DMS 273 (cell line): ENCODE results near the gene PRKRA.
A peak's percentile ranks its signal among the peaks of the same experiment; 100 is the strongest.
"Not testable (repeated sequence)": the region's sequence is repeated elsewhere in the genome, so short reads cannot be mapped to it uniquely, and the experiment has no call there.

Experiments used
- DNase-seq: peaks from one replicate; lab custom pipeline; 2025; ENCODE audit not compliant: unreplicated experiment; lab: John Stamatoyannopoulos, UW

Gene PRKRA

GRCh38 chr2:178415979-178416378 is 35.0 kb downstream of the PRKRA start:
- no peak for DNase-seq

DNA sequence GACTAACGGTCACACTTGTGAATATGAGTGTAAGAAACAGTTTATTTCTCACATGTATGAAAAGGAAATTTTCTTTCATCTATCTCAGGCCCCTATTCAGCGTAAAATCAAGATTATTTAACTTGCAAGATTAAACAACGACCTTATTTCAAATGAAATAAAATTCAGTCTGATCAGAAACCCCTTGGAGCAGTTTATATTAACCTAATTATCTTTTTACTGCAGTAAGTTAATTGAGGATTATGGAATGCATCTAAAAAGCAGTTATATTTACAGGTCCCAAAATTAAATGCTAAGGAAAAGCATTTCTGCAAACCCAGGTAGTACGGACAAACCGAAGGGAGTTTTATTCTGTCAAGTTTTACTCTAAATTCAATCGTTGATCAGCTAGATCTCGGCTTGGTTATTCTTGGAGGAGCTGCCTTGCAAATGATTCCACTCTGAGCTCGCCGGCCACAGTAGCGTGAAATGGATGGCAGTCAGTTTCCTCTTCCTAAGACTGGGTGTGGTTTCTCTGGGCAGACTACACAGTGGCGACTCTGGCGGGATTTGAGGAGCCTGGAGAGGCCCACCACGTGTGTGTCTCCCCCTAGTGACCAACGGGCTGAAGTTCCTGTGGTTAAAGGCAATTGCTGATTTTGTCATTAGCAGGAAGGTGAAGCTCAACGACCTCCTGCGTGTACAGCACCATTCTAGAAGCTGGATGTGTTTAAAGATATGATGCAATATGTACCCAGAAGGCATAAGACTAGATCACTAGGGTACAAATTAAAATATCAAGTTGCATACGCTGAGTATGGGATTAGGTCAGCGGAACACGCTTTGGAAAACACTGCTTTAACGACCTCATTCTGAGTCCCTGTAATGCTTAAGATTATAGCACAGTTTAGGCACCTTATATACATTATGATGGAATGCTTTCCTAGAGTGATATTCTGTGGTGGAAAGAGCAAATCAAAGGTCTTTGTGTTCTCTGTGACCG is 36.4 kb downstream of the PRKRA start:
- DNase-seq: peak; percentile 97

GRCh38 chr2:178413472-178414265 is 37.3 kb downstream of the PRKRA start:
- DNase-seq: peak; percentile 91

DNA sequence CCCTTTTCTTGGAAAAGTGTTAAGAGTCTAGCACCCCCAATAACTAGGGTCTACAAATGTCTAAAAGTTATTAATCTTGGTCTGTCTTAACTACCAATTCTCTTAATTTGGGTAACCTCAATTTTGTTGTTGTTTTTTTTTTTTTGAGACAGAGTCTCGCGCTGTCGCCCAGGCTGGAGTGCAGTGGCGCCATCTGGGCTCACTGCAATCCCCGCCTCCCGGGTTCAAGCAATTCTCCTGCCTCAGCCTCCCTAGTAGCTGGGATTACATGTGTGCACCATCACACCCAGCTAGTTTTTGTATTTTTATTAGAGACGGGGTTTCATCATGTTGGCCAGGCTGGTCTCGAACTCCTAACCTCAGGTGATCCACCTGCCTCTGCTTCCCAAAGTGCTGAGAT is 38.5 kb downstream of the PRKRA start:
- DNase-seq: not testable (repeated sequence)

GRCh38 chr2:178412047-178412446 is 38.9 kb downstream of the PRKRA start:
- DNase-seq: peak; percentile 31

GRCh38 chr2:178409261-178409660 is 41.7 kb downstream of the PRKRA start:
- no peak for DNase-seq

GRCh38 chr2:178404368-178404767 is 46.6 kb downstream of the PRKRA start:
- peak; percentile 57 for DNase-seq

DNA sequence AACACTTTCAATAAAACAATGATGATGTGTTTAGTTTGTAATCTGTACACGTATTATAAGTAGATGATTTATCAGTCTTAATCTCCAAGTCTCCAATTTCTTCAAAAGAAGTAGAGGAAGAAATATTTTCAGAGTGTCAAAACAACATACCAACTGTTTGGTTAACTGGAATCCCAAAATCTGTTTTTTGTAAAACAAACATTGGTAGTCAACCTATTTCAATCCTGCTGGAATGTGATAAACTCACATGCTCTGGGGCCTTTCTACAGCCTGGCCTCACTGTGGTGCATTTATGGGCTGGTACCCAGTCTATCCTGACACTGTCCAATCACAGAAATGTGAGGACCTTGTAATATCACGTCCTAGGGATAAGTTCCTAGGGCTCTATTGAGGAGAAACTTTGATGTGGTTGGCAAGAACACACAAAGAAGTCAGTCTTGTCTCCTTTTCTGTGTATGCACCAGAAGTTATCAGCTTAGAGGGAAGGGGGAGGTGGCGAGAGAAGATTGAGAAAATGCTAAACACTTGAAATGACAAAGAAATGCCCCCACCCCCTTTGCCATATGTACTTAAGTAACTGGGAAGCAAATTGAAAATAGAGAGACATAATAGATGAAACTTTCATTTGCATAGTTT is 47.2 kb downstream of the PRKRA start:
- DNase-seq: peak; percentile 28

DNA sequence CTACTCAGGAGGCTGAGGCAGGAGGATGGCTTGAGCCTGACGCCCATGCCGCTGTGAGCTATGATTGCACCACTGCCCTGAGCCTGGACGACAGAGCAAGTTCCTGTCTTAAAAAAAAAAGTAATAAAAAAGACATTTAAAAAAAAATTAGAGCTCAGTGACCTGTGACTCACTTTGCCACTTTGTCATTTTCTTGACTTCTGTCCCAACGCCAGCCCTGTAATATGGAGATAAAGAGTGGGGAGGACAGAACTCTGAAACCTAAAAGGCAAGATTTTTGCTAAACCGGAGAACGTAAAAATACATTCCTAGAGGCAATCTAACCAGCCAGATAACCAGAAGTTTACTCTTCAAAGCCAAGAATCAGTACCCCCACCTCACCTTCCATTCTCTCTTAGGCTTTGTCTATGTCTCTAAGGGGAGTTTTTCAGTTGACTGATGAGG is 49.0 kb downstream of the PRKRA start:
- DNase-seq: no peak

GRCh38 chr2:178397002-178397605 is 53.9 kb downstream of the PRKRA start:
- peak; percentile 79 for DNase-seq

- no peak for DNase-seq
Measured at GRCh38 chr2:178395941-178396570, 54.9 kb downstream of the PRKRA start.

DNA sequence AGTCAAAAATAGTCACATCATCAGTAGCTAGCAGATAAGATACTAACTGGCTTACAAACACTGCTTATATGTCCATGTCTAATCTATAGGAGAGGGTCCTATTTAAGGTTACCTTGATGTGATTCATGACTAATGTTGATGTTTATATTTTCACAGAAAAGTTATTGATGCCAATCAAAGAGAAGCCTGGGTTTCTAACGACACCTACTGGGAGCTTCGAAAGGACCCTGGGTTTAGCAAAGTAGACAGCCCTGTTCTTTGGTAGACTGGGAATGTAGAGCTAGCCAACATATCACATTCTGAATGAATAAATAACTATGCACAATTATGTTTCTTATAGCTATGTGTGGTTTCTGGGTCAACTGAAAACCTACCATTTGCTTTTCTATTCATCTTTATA is 55.7 kb downstream of the PRKRA start:
- no peak for DNase-seq

- DNase-seq: no peak
Measured at GRCh38 chr2:178394859-178395258, 56.1 kb downstream of the PRKRA start.

GRCh38 chr2:178392215-178392614 is 58.8 kb downstream of the PRKRA start:
- peak; percentile 10 for DNase-seq

- DNase-seq: no peak
Measured at GRCh38 chr2:178391701-178392100, 59.3 kb downstream of the PRKRA start.

GRCh38 chr2:178388287-178388686 is 62.7 kb downstream of the PRKRA start:
- DNase-seq: no peak

DNA sequence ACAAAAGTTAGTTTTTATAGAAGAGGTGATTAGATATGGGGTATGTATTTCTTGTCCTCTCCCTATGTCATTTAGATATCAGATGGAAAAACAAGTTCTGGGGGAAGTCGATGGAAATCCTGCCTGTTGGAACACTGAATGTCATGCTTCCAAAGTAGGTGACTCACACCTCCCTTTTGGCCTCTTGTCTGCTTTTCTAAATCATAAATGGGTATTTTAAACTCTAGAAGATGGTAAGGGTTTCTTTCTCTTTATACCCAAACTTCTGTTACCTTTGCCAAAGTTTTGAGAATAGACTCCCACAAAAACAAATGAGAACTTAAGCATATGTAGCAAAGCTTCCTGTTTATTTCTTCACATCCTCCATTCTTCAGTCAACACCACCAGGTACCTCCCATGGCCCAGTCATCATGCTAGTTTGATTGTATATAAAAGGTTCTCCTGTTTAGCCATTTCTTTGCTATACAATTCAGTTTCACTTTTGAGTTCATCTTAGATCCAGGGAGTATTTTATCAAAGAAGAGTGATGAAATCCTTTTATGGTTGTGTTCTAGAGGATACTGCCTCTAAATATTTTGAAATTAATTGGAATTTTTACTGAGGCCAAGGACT is 63.9 kb downstream of the PRKRA start:
- no peak for DNase-seq

- no peak for DNase-seq
Measured at GRCh38 chr2:178385595-178386148, 65.3 kb downstream of the PRKRA start.

DNA sequence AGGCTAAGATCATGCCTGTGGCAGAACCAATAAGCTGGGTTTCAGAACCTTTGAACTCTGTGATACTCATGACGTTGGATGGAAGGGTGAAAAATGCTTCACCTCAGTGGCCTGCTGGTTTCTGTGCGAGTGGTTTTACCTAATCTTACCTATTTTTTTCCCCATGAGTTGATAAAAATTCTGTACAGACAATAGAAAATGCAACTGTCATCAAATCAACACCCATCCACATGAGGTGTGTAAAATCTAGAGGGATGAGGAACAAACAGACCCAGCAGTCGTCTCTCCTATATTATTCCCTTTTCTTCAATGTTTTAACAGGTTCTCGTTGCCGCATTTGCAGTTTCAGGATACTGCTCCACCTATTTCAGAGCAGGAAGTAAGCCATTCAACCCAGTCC is 67.3 kb downstream of the PRKRA start:
- no peak for DNase-seq
